ENCODE results near the gene ANKRD23.

Gene ANKRD23

GRCh38 chr2:96838345-96839292 is 5.2 kb downstream of the ANKRD23 start:
- Histone ChIP-seq H3K79me1 (replicated peaks; ENCODE audit: low read length, poor library complexity, severe bottlenecking) (no peaks in the 10 kb centered on the region), H3K27ac (ENCODE audit: low read length, poor library complexity, severe bottlenecking) (no peak overlapping the region), H2BK120ac (ENCODE audit: low read depth, low read length) (no peak overlapping the region), H3K18ac (ENCODE audit: low read depth in 1 of 2, low read length in 2 of 2) (no peak overlapping the region), H2BK12ac (ENCODE audit: low read length in 2 of 2) (no peak overlapping the region), H3K23ac (ENCODE audit: low read length in 2 of 2) (no peak overlapping the region), H3K4ac (ENCODE audit: low read depth in 1 of 2, low read length in 2 of 2) (no peak overlapping the region), H3K9me3 (ENCODE audit: control insufficient read depth, low read length) (no peaks in the 10 kb centered on the region), H2AK5ac (ENCODE audit: low read length, severe bottlenecking) (no peak overlapping the region), H3K4me1 (ENCODE audit: control insufficient read depth, insufficient read depth, low read depth, low read length) (no peaks in the 10 kb centered on the region), H3K36me3 (ENCODE audit: control insufficient read depth in 1 of 2, insufficient read depth in 2 of 2, low read depth in 1 of 2, low read length in 2 of 2) (peaks cover 19 to 39% of the 10 kb centered on the region in 2 experiments), H3K14ac (ENCODE audit: low read length in 2 of 2) (no peak overlapping the region), H3K4me3 (ENCODE audit: insufficient read depth in 1 of 2, low read depth in 1 of 2, low read length in 2 of 2) (no peak overlapping the region), H3K4me2 (ENCODE audit: low read length, poor library complexity, severe bottlenecking) (no peak overlapping the region), H2BK5ac (ENCODE audit: low read depth, low read length, poor library complexity, severe bottlenecking) (no peak overlapping the region), H3K9ac (ENCODE audit: low read length) (no peak overlapping the region), H4K8ac (ENCODE audit: low read length) (no peak overlapping the region), H4K91ac (ENCODE audit: low read length) (no peak overlapping the region), H3K27me3 (ENCODE audit: control insufficient read depth in 1 of 2, insufficient read depth in 1 of 2, low read length in 2 of 2) (no peaks in the 10 kb centered on the region), H2BK15ac (ENCODE audit: low read depth, poor library complexity, severe bottlenecking) (no peak overlapping the region), H2AFZ (ENCODE audit: low read depth, low read length) (no peak overlapping the region)
- DNase-seq = no peak
- WGBS = 93% methylated on average over 23 of the region's 23 CpGs

- WGBS = 97% methylated on average over 9 of the region's 9 CpGs
- Histone ChIP-seq H3K27me3 (ENCODE audit: control insufficient read depth in 1 of 2, insufficient read depth in 1 of 2, low read length in 2 of 2) (no peaks in the 10 kb centered on the region), H3K14ac (ENCODE audit: low read length in 2 of 2) (no peak overlapping the region), H2AK5ac (ENCODE audit: low read length, severe bottlenecking) (no peak overlapping the region), H4K91ac (ENCODE audit: low read length) (no peak overlapping the region), H2BK5ac (ENCODE audit: low read depth, low read length, poor library complexity, severe bottlenecking) (no peak overlapping the region), H3K36me3 (ENCODE audit: control insufficient read depth in 1 of 2, insufficient read depth in 2 of 2, low read depth in 1 of 2, low read length in 2 of 2) (peaks cover 27 to 42% of the 10 kb centered on the region in 2 experiments), H2BK15ac (ENCODE audit: low read depth, poor library complexity, severe bottlenecking) (no peak overlapping the region), H3K4ac (ENCODE audit: low read depth in 1 of 2, low read length in 2 of 2) (no peak overlapping the region), H4K8ac (ENCODE audit: low read length) (no peak overlapping the region), H3K27ac (ENCODE audit: low read length, poor library complexity, severe bottlenecking) (no peak overlapping the region), H3K9ac (ENCODE audit: low read length) (no peak overlapping the region), H3K18ac (ENCODE audit: low read depth in 1 of 2, low read length in 2 of 2) (no peak overlapping the region), H3K4me2 (ENCODE audit: low read length, poor library complexity, severe bottlenecking) (no peak overlapping the region), H3K4me1 (ENCODE audit: control insufficient read depth, insufficient read depth, low read depth, low read length) (peaks cover 8% of the 10 kb centered on the region), H3K4me3 (ENCODE audit: insufficient read depth in 1 of 2, low read depth in 1 of 2, low read length in 2 of 2) (no peak overlapping the region), H2BK120ac (ENCODE audit: low read depth, low read length) (no peak overlapping the region), H2BK12ac (ENCODE audit: low read length in 2 of 2) (no peak overlapping the region), H3K9me3 (ENCODE audit: control insufficient read depth, low read length) (no peaks in the 10 kb centered on the region), H2AFZ (ENCODE audit: low read depth, low read length) (no peak overlapping the region), H3K79me1 (replicated peaks; ENCODE audit: low read length, poor library complexity, severe bottlenecking) (no peaks in the 10 kb centered on the region), H3K23ac (ENCODE audit: low read length in 2 of 2) (no peak overlapping the region)
- no peak for DNase-seq
These were observed 6.2 kb downstream of the ANKRD23 start for GRCh38 chr2:96837575-96837974.

- no peak overlapping the region for H3K14ac ChIP-seq (ENCODE audit: low read length in 2 of 2)
- peaks cover 1% of the 10 kb centered on the region for H3K79me1 ChIP-seq (replicated peaks; ENCODE audit: low read length, poor library complexity, severe bottlenecking)
- H4K91ac ChIP-seq (ENCODE audit: low read length) = no peak overlapping the region
- no peak overlapping the region for H3K4me2 ChIP-seq (ENCODE audit: low read length, poor library complexity, severe bottlenecking)
- no peaks in the 10 kb centered on the region for H3K9me3 ChIP-seq (ENCODE audit: control insufficient read depth, low read length)
- H4K8ac ChIP-seq (ENCODE audit: low read length) = no peak overlapping the region
- H3K36me3 ChIP-seq (ENCODE audit: control insufficient read depth in 1 of 2, insufficient read depth in 2 of 2, low read depth in 1 of 2, low read length in 2 of 2) = peaks cover 39 to 51% of the 10 kb centered on the region in 2 experiments
- no peak overlapping the region for H3K27ac ChIP-seq (ENCODE audit: low read length, poor library complexity, severe bottlenecking)
- no peak overlapping the region for H2BK5ac ChIP-seq (ENCODE audit: low read depth, low read length, poor library complexity, severe bottlenecking)
- H3K18ac ChIP-seq (ENCODE audit: low read depth in 1 of 2, low read length in 2 of 2) = no peak overlapping the region
- no peak overlapping the region for H2AK5ac ChIP-seq (ENCODE audit: low read length, severe bottlenecking)
- no peak overlapping the region for H3K4me3 ChIP-seq (ENCODE audit: insufficient read depth in 1 of 2, low read depth in 1 of 2, low read length in 2 of 2)
- DNase-seq = no peak
- H3K9ac ChIP-seq (ENCODE audit: low read length) = no peak overlapping the region
- no peak overlapping the region for H2BK12ac ChIP-seq (ENCODE audit: low read length in 2 of 2)
- H3K4me1 ChIP-seq (ENCODE audit: control insufficient read depth, insufficient read depth, low read depth, low read length) = peaks cover 10% of the 10 kb centered on the region
- H2BK15ac ChIP-seq (ENCODE audit: low read depth, poor library complexity, severe bottlenecking) = no peak overlapping the region
- no peak overlapping the region for H2BK120ac ChIP-seq (ENCODE audit: low read depth, low read length)
- H3K23ac ChIP-seq (ENCODE audit: low read length in 2 of 2) = no peak overlapping the region
- H3K27me3 ChIP-seq (ENCODE audit: control insufficient read depth in 1 of 2, insufficient read depth in 1 of 2, low read length in 2 of 2) = no peaks in the 10 kb centered on the region
- no peak overlapping the region for H3K4ac ChIP-seq (ENCODE audit: low read depth in 1 of 2, low read length in 2 of 2)
- 100% methylated on average over 3 of the region's 4 CpGs for WGBS
- H2AFZ ChIP-seq (ENCODE audit: low read depth, low read length) = no peak overlapping the region
These were observed 8.0 kb downstream of the ANKRD23 start for GRCh38 chr2:96835830-96836229.

GRCh38 chr2:96832754-96833507 is 10.9 kb downstream of the ANKRD23 start:
- no peak overlapping the region for H3K4ac ChIP-seq (ENCODE audit: low read depth in 1 of 2, low read length in 2 of 2)

More at GRCh38 chr2:96832754-96833507, 10.9 kb downstream of the ANKRD23 start:
- Histone ChIP-seq H4K91ac (ENCODE audit: low read length) (no peak overlapping the region), H3K79me1 (replicated peaks; ENCODE audit: low read length, poor library complexity, severe bottlenecking) (peaks cover 5% of the 10 kb centered on the region), H2BK5ac (ENCODE audit: low read depth, low read length, poor library complexity, severe bottlenecking) (no peak overlapping the region), H2BK120ac (ENCODE audit: low read depth, low read length) (no peak overlapping the region), H2BK15ac (ENCODE audit: low read depth, poor library complexity, severe bottlenecking) (no peak overlapping the region), H2AK5ac (ENCODE audit: low read length, severe bottlenecking) (no peak overlapping the region), H3K4me2 (ENCODE audit: low read length, poor library complexity, severe bottlenecking) (no peak overlapping the region), H3K9me3 (ENCODE audit: control insufficient read depth, low read length) (no peaks in the 10 kb centered on the region), H3K27me3 (ENCODE audit: control insufficient read depth in 1 of 2, insufficient read depth in 1 of 2, low read length in 2 of 2) (no peaks in the 10 kb centered on the region), H3K9ac (ENCODE audit: low read length) (no peak overlapping the region), H3K36me3 (ENCODE audit: control insufficient read depth in 1 of 2, insufficient read depth in 2 of 2, low read depth in 1 of 2, low read length in 2 of 2) (peaks cover 43 to 57% of the 10 kb centered on the region in 2 experiments), H3K23ac (ENCODE audit: low read length in 2 of 2) (no peak overlapping the region), H4K8ac (ENCODE audit: low read length) (peak overlapping the region; percentile 21), H2BK12ac (ENCODE audit: low read length in 2 of 2) (no peak overlapping the region), H3K18ac (ENCODE audit: low read depth in 1 of 2, low read length in 2 of 2) (no peak overlapping the region), H3K4me3 (ENCODE audit: insufficient read depth in 1 of 2, low read depth in 1 of 2, low read length in 2 of 2) (no peak overlapping the region), H3K14ac (ENCODE audit: low read length in 2 of 2) (no peak overlapping the region), H3K27ac (ENCODE audit: low read length, poor library complexity, severe bottlenecking) (no peak overlapping the region), H2AFZ (ENCODE audit: low read depth, low read length) (no peak overlapping the region), H3K4me1 (ENCODE audit: control insufficient read depth, insufficient read depth, low read depth, low read length) (peaks cover 10% of the 10 kb centered on the region)
- WGBS = 49% methylated on average over 17 of the region's 18 CpGs
- peak; percentile 53 for DNase-seq
